GM18951 (cell line): ENCODE results near the gene ZNF528.

Source experiments
- POLR2A ChIP-seq: IDR thresholded peaks from 4 replicates; pipeline ENCODE4 v1.6.1; 2011; ENCODE audit warnings: mild to moderate bottlenecking; ENCODE audit not compliant: insufficient read length, insufficient read depth; ENCODE audit errors: extremely low read depth
- in situ Hi-C: fragments of 300-500 bp; cut with MboI; formaldehyde crosslinking; loops from one replicate; pipeline ENCODE4 v1.12.0; 2022; ENCODE audit warnings: low sequenced_read_pairs, mixed read lengths, inconsistent platforms; ENCODE audit not compliant: unreplicated experiment

Gene ZNF528

DNA sequence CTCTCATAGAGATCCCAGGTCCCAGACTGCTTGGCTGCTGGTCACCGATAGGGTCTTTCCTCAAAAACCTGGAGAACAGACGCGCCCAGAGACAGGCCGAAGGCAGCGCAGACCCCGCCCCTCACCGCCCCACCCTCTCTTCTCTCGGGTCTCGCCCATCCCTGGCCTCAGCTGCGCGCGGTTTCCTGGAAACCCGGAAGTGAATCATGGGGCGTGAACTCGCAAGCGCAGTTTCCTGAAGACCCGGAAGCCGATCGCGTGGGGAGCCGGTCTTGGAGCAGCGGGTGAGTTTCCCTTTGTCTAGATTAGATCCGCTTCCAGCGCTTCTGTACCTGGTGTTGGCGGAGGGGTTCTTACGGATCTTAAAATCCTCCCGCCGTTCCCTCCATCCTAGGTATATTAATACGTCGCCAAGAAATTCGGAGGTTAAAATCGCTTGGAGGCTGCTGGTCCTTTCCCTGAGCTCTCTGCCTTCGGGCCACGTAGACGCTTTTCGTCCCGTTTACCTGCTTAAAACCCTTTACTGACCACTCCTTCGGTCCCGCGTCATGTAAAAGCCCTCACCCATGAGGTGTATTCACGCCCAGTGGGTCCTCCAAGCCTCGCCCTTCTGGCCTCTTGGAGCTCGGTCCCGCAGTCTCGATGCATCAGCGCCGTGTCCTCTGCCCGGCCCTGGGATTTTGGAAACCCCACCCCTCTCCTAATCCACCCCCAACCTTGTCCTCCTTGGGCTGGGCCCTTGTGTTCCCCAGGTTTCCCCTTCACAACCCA is 55.9 kb downstream of the ZNF528 start, which contains the start of gene ZNF578:
Gene ZNF578 (plus strand): TSS at position 230 of the 771 bp plus-strand sequence. CDS start 48,293 bp downstream, outside the sequence.
- no peak for TF ChIP-seq POLR2A
- in situ Hi-C loops = no loop called here

- in situ Hi-C loops = no loop called here
- no peak for TF ChIP-seq POLR2A
Observed at GRCh38 chr19:52464798-52465470, 67.3 kb downstream of the ZNF528 start.
